NCI-H2171 treated with DMSO at 0.1 percent for 48 hours (cell line): Measurements from ENCODE around the gene FSCN2.

ENCODE experiments used
- DNase-seq: peaks from one replicate; lab custom pipeline; 2025; lab: John Stamatoyannopoulos, UW

FSCN2 gene

GRCh38 chr17:81556175-81556691 is 28.1 kb downstream of the FSCN2 start:
- DNase-seq: no peak

GRCh38 chr17:81556863-81557262 is 28.7 kb downstream of the FSCN2 start:
- no peak for DNase-seq

DNA sequence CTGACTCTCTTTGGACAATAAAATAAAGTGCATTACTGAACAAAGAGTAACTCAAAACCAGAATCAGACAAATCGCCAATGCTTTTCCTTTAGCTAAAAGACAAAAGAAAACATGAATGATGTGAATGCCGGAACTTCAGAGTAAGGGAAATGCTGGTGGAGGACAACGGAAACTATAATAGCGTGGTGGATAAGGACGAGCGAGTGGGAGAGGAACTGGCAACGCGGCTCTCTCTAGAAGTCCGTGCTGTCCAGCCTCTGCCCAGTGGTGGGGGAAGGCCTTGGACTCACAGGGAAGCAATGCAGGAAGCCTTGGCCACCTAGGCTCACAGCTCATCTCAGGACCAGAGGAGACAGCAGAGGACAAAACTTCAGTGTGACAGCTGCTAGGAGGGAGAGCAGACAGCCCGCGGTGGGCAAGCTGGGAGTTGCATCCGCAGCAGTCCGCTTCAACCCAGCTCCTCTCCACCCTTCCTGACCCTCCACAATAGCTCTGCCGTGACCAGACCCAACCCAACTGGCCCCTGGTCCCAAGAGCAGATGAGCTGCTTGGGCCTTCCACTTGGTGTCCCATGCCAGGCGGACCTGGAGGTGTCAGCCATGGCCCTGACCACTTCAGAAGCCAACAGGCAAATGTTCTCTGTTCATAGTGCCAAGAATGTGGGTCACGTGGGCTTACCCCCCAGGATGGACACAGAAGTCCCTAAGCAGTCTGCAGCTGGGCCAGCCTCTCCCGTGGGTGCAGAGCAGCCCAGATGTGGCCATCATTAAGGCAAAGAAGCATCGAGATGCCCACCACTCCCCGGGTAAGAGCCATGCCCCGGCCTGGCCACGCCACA is 29.3 kb downstream of the FSCN2 start:
- no peak for DNase-seq

GRCh38 chr17:81558115-81558468 is 29.9 kb downstream of the FSCN2 start:
- DNase-seq: no peak

- peak; percentile 10 for DNase-seq
Observed at GRCh38 chr17:81558941-81559806, 31.0 kb downstream of the FSCN2 start.

DNA sequence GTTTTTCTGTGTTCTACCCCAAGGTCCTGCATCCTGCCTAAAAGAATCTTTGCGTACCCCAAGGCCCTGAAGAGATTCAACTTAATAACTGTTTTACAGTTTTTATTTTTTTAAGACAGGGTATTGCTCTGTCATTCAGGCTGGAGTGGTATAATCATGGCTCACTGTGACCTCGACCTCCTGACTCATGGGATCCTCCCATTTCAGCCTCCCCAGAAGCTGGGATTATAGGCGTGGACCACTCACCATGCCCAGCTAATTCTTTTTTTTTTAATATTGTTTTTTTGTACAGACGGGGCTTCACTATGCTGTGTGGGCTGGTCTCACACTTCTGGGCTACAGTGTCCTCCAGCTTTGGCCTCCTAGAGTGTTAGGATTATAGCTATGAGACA is 33.3 kb downstream of the FSCN2 start:
- no peak for DNase-seq

DNA sequence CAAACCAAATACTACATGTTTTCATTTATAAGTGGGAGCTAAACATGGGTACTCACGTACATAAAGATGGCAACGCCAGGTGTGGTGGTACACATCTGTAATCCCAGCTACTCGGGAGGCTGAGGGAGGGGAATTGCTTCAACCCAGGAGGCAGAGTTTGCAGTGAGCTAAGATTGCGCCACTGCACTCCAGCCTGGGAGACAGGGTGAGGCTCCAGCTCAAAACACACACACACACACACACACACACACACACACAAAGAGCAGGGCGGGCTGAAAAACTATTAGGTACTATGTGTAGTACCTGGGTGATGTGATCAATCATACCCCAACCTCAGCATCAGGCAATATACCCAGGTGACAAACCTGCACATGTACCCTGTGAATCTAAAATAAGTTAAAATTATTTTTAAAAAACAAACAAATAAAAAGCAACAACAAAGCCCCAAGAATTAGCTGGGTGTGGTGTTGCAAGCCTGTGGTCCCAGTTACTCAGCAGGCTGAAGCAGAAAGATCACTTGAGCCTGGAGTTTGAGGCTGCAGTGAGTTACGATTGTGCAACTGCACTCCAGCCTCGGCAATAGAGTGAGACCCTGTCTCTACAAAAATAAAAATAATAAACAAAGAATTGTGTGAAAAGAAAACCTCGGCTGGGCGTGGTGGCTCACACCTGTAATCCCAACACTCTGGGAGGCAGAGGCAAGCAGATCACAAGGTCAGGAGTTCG is 35.8 kb downstream of the FSCN2 start:
- DNase-seq: no peak

GRCh38 chr17:81564778-81565177 is 36.6 kb downstream of the FSCN2 start:
- no peak for DNase-seq

DNA sequence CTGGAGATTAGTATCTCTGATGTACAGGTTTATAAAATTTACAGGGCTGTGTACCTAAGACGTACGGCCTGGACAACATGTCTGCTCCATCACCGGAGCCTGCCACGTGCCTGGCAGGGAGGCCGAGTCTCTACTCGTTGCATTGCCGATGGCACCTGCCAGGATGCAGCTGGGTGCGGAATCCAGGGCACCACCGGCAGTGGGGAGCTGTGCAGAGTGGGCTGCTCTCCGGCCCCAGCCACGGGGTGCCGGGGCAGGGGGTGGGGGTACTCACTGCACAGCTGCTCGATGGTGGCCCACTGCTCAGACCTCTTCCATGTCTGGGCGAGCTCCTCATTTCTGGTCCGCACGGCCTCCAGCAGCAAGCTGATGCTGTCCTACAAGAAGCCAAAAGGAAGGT is 37.1 kb downstream of the FSCN2 start:
- no peak for DNase-seq

GRCh38 chr17:81566461-81567126 is 38.4 kb downstream of the FSCN2 start:
- DNase-seq: peak; percentile 91

- no peak for DNase-seq
Observed at GRCh38 chr17:81567191-81567590, 39.0 kb downstream of the FSCN2 start.

- DNase-seq: no peak
Observed at GRCh38 chr17:81568416-81568815, 40.2 kb downstream of the FSCN2 start.

DNA sequence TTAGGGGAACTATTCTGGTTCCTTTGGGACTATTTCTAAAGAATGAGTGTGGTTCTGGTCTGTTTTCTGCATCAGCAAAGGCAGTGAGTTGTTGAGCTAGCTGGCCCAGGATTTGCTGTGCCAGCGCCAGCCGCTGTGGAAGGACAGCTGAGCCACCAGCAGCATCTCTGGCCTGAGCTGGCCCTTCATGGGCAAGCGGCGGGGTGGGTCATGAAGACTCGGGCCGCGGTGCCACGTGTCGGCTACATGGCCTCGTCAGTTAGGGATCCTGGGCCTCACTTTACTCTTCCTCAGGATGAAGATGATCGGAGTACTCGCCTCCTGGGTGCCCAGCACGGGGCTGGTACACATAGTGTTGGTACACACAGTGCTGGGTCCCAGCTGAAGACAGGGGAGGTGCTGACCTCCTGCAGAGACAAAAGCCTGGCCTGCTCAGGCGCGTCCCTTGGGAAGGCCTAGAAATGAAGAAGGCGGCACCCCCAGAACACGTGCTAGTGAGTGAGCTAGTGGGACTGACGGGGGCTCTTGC is 41.9 kb downstream of the FSCN2 start:
- no peak for DNase-seq

GRCh38 chr17:81570964-81571363 is 42.8 kb downstream of the FSCN2 start:
- peak; percentile 69 for DNase-seq

DNA sequence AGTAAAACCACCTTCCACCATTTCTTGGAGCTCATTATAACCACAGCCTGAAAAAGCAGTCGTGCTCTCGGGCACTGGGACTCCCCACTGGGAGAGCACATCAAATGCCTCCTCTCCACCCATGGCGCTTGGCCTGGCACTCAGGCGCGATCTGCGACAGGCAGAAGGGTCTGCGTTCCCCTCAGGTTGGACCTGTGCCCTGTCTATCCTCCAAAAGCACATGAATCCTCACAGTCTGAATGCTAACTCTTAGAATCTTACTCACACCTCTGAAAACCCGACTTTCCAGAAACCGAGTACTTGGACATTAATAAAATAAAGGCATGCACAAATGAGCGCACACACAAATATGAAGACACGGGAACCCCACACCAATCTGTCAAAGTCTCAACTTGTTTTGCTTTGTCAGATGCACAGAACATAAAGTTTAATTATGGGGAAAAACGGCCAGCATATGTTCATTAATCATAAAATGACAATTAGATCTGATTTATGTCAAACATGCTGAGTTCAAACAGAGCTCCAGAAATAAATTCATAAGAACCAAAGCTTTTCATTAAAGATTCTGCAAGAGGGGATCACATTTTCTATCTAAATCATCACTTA is 44.5 kb downstream of the FSCN2 start:
- DNase-seq: peak; percentile 80

DNA sequence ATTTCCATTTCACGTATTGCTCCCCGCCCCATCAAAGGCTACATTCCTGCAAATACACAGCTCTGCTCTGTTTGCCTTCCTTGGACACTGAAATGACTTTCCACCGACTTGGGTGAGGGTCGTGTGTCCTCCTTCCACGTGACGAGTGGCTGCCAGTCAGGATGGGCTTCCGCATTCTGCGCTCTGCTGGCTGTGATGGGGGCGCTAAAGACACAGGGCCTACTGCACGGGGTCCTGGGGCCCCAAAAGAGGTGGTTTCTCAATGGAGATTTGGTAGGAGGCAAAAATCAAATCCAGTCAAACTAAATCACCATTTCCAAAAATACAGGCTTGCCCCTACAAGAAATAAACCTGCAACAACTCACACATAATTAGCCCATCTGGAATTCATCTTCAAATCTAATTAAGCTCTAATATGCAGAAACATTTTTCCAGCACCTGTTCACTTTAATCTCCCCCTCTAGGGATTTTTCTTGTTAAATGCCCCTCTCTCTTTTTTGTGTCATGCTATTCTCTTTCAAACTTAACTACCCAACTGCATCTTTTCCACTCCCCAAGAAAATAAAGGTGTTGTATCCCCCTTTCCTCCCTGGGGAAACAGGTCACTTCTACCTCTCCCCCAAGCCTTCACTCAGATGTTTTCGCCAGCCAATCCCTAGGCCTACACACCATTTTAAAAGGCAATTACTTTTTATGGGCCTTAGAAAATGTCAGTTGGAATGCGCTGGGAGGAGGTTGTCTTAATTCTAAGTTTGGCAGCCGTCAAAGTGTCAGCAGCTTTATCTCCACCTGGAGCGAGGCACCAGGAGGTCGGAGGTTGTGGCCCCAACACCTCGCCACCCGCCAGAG is 45.8 kb downstream of the FSCN2 start:
- peak; percentile 79 for DNase-seq

GRCh38 chr17:81574643-81574956 is 46.4 kb downstream of the FSCN2 start:
- no peak for DNase-seq

DNA sequence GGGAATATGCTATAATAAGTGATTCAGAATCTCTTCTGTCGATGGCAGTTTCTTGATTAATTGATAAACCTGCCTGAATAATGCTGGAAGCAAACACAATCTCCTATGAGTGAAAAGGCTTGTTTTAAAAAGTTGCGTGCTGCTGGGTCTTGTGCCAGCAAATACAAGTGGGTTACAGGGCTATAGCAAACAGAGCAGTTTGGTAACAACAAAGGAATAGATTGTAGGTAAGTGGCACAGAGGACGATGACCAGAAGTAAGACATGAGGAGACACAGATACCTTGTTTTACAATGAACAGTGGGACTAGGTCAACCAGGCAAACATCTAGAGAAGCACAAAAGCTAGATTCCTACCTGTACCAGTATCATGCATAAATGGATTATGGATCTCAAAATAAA is 47.7 kb downstream of the FSCN2 start:
- no peak for DNase-seq

DNA sequence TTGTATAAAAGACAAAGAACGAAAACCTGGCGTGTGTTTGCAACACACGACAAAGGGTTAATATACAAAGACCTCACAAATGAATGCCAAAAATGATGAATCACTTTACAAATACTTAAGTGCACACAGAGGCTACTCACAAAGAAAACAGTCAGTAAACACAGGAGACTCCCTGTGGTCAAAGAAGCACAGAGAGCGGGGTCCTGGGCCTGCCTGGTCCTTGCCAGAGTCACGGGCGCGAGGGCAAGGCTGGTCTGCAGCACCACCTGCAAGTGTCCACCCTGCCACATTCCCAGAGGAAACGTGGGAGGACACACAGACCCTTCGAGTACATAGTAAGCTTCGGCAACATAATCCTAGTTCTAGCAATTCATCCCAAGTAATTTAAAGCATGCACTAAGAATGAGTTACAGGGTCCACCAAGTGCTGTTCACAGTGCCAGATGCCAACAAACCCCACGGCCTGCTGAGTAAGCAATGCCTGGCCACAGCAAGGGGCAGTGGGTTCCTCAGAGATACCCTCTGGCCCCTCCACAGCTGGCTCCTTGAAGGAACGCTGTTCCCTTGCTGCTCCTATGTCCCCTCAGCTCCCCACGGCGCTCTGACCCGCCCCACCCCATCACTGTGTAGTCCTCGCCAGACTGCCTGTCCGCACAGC is 48.6 kb downstream of the FSCN2 start:
- no peak for DNase-seq
